Smooth muscle cell of the brain vasculature (primary cell): ENCODE data around the gene CUL5.
"Not testable (repeated sequence)": the region's sequence is repeated elsewhere in the genome, so short reads cannot be mapped to it uniquely, and the experiment has no call there.

Source experiments
- DNase-seq: peaks from one replicate; pipeline ENCODE4 v3.0.0-alpha.2; 2012; ENCODE audit warnings: low read depth, low spot score

Gene CUL5

DNA sequence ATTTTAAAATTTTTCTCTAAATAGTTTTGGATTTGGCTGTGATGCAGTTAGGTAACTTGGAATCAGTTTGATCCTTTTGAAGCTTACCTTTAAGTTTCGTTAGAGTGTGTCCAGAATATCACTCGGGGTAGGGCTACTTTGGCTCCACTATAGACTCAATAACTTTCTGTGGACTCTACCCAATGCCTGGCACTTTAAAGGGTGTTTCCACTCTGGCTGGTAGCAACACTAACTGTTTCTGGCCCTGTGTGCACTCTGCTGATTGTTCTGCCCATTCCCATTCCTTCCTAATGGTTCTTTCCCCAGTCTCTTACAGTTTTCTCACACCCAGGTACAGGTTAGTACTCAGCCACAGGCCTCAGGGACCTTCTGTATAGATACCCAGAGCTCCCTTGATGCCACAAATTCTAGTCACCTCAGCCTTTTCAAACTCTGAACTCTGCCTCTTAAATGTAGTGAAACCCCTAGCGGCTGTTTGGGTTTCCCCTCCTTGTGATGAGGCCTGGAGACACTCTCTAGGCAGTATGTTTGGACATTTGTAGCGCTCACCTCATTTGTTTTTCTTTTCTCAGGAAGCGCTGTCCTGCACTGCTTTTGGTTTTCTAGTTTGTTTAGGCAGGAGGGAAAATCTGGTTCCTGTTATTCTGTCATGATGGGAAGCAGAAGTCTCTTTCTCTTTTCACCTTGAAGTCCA lies 16.8 kb downstream of the CUL5 start:
- peak; percentile 10 for DNase-seq

GRCh38 chr11:108027057-108027456 lies 18.4 kb downstream of the CUL5 start:
- no peak for DNase-seq

GRCh38 chr11:108028822-108029441 lies 20.2 kb downstream of the CUL5 start:
- DNase-seq: not testable (repeated sequence)

DNA sequence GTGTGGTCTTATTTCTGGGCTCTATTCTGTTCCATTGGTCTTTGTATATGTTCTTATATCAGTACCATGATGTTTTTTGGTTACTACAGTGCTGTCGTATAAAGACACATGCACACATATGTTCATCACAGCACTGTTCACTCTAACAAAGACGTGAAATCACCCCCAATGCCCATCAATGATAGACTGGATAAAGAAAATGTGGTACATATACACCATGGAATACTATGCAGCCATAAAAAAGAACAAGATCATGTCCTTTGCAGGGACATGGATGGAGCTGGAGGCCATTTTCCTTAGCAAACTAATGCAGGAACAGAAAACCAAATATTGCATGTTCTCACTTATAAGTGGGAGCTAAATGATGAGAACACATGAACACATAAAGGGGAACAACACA lies 22.9 kb downstream of the CUL5 start:
- not testable (repeated sequence) for DNase-seq

DNA sequence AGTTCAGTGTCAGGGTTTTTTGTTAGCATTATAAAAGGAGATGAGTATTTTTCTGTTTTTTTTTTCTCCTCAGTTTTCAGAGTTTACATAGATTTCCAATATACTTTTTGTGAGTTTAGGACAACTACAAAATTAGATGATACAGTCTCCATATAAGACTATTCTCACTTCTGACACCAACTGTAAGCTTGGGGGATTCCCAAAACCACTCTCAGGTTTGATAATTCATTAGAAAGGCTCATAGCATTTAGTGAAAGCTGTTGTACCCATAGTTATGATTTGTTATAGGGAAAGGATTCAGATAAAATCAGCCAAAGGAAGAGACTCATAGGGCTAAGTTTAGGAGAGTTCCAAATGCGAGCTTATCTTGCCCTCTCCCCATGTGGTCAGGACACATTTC lies 24.1 kb downstream of the CUL5 start:
- DNase-seq: no peak

GRCh38 chr11:108034034-108034433 lies 25.3 kb downstream of the CUL5 start:
- DNase-seq: no peak

- no peak for DNase-seq
Observed at GRCh38 chr11:108034952-108035351, 26.3 kb downstream of the CUL5 start.

DNA sequence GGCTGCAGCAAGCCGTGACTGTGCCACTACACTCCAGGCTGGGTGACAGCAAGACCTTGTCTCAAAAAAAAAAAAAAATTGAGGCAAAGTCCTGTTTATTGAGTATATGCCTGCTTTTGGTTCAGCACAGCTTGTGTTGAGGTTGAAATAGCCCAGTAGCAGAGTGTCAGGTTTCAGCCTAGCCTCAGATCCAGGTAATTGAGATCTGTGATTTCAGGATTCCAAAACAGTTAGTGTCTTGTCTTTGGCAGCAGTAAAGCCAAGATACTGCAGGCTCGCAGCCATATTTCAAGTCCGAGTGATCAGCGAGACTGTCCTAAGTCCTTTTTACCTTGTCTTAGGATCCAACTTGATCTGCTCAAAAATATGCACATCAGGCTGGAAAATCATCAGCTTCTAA lies 27.0 kb downstream of the CUL5 start:
- DNase-seq: no peak

DNA sequence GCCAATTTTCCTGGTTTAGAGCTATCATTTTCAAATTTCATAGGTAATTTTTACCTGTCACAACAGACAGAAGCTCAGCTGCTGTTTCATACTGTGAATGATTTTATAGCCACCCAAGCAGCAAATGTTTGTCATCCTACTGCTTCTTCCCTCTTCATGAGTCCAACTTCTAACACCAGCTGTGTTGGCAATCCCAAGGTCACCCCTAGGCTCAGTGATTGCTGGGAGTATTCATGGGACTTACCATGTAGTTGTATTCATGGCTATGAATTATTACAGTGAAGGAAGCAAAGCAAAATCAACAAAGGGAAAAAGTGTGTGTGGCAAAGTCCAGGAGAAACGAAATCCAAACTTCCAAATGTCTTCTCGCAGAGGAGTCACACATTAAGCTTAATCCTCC lies 28.5 kb downstream of the CUL5 start:
- DNase-seq: no peak

DNA sequence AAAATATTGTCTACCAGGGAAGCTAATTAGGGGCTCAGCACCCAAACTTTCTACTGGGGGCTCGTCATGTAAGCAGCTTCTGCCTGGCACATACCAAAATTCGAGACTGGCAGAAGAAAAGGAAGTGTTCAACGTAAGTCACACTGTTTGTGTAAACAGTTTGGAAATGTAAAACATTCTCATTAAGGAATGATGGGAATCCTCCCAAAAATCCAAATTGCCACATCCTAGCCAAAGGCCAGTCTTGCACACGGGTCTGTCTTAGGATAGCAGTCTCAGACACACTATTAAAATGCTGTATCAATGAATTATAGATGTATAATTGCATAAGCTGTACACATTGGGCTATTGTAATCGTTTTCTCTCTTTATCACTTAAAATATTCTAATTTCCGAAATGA lies 28.9 kb downstream of the CUL5 start:
- no peak for DNase-seq

DNA sequence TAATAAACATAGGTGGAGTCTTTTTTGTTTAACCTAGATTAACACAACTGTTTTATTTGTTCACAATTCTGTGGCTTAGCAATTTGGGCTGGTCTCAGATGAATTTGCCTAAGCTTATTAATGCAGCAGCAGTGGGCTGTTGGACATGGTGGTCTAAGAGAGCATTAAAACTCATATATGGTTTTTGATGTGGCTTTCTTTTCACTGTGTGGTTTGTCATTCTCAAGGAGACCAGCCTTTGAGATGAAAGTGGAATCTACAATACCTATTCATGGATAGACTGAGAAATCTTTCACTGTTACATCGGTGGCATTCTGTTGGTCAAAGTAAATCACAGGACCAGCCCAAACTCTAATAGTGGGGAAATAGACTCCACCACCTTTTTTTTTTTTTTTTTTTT lies 39.6 kb downstream of the CUL5 start:
- DNase-seq: no peak

GRCh38 chr11:108062336-108062735 lies 53.6 kb downstream of the CUL5 start:
- DNase-seq: no peak

- no peak for DNase-seq
Observed at GRCh38 chr11:108063410-108063809, 54.7 kb downstream of the CUL5 start.

DNA sequence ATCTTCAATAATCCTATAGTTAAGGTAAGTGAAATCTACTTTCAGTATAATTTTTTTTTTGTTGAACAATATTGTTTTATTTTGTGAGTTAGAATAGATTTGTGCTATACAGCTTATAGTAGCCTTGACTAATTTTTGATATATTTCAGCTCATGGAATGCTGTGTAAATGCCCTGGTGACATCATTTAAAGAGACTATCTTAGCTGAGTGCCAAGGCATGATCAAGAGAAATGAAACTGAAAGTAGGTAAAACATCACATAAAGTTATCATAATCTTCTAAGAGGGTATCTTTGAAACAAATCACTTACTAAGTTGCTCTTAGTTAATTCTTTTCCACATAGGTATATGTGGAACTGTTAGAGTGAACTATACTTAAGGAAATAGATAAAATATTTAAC lies 61.2 kb downstream of the CUL5 start:
- DNase-seq: no peak

DNA sequence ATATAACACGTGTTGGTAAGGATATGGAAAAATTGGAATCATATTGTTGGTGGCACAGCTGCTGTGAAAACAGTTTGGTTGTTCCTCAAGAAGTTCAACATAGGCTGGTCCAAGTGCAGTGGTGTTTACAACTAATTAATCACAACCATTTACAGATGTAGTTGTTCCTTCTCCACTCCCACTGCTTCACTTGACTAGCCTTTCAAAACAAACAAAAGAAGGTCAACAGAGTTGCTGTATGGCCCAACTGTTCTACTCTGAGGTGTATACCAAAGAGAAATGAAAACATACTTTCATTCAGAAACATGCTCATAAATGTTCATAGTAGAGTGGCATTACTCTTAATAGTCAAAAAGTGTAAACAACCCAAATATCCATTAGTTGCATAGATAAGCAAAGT lies 76.1 kb downstream of the CUL5 start:
- DNase-seq: no peak

GRCh38 chr11:108085672-108086071 lies 77.0 kb downstream of the CUL5 start:
- DNase-seq: no peak

- no peak for DNase-seq
Observed at GRCh38 chr11:108092134-108092533, 83.4 kb downstream of the CUL5 start.

DNA sequence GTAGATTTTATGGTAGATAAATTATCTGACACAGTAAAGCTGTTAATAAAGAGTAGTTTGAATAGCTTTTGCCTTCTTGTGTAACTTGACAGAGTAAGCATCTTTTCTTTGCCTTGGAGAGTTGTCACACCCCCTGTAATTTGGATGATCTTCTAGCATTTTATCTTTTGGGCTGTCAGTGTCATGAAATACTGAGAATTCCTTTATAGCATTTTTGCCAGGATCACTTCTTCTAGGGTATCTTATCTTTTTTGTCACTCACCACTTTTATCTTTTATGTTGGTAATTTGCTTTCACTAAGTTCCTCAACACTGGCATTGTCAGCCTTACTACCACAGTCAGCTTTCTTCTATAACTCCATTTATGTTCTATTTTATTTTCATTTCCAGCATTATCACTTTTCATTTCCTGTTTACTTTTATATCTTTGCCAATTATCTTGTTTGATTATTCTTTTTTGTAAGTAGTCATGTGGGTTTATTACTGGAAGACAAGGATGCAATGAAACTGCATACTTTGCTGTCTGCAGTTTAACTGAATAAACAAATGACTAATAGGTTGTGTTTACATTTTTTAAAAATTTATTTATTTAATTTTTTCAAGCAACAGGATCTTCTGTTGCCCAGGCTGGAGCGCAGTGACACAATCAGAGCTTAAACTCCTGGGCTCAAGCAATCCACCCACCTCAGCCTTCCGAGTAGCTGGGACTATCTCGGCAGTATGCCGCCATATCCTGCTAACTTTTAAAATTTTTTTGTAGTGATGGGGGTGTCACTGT lies 84.6 kb downstream of the CUL5 start:
- no peak for DNase-seq

- DNase-seq: no peak
Observed at GRCh38 chr11:108097179-108097578, 88.5 kb downstream of the CUL5 start.

DNA sequence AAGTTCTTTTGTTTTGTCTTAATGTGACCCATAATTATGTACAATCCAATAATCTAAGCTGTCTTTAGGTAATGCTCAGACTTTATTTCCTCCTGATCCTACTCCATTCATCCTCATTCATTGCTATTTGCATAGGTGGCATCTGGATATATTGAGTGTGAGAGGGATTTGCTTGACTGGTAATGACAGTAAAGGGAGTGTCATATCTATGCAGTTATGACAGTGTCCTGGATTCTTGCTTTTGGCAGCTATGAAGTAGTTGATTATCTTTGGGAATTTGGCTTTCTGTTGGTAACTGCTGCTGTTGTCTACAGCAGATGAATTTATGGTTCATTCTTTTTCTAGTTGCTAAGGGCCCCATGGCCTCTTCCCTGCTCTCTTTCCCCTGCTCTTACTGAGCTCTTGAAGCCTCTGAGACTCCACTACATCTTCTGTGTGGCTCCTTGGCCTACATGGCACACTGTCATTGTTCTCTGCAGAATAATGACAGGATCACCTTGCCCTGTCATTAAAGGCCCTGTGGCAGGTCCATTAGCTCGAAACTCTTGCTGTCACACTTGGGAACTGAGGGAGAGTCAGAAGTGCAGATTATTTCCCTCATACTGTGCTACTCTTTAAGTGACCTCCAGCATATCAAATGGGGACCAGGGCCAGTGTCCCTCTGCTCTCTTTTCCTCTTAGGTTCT lies 92.5 kb downstream of the CUL5 start:
- no peak for DNase-seq

GRCh38 chr11:108111126-108111525 lies 102.4 kb downstream of the CUL5 start:
- DNase-seq: no peak

DNA sequence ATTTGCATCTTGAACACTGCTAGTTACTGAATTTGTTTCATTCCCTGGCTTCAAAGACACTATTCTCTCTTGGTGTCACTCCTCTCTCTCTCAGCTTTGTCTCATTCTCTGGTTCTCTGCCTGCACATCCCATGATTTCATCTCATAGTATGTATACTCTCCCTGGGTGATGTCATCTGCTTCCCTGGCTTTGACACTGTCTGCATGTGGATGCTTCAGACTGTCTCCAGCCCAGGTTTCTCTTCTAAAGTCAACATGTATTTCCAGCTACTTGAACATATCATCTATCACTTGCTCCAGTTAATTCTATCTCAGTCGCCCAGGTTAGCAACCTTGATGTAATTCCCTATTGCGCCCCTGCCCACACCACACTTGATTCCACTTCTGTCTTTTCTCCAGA lies 103.4 kb downstream of the CUL5 start:
- DNase-seq: no peak
